T-helper 1 cell (primary cell): ENCODE data around the gene DCANP1.

Experiments used
- DNase-seq, 5 donors: peaks; one replicate each; pipeline ENCODE4 v3.0.0-alpha.2; 2012 to 2020

DCANP1 gene

DNA sequence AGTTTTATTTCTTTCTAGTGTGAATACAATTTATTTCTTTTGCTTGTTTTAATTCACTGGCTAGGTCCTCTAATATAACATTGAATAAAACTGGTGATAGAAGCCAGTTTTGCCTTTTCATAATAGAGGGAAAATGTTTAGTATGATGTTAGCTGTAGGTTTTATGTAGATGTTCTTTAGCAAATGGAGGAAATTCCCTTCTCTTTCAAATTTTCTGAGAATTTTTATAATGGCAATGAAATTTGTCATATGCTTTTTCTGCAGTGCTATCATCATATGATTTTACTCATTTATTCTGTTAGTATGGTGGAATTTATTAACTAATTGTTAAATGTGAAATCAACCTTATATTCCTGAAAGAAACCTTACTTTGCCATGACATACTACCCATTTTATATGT is 30.1 kb downstream of the DCANP1 start:
- DNase-seq, result no peak

DNA sequence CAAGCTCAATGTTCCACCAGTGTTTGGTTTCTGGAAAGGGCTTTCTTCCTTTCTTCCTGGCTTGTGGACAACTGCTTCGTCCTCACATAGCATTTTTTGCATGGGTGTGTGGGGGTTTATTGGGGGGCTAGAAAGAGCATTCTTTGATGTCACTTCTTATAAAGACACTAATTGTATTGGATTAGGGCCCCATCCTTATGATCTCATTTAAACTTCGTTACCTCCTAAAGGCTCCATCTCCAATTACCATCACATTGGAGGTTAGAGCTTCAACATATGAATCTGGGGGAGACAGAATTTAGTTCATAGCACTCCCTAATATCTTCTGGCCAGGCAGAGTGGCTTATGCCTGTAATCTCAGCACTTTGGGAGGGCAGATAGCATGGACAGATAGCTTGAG is 42.1 kb downstream of the DCANP1 start:
- no peak for DNase-seq

DNA sequence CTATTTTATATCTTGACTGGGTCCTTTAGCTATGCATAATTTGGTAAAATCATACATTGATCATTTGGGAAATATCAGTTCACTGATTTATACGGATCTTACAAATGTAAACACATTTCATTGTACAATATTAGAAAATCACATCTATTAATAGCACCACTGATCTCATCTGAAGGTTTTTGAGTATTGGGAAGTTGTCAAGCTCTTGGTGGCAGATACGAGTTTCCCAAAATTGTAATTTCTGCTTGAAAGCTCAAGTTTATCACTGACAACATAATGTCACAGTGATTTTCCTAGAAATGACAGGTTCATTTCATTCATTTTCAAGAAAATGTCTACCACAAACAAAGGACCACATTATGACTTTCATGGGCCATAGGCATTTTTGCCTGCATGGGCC is 45.1 kb downstream of the DCANP1 start:
- no peak for DNase-seq

DNA sequence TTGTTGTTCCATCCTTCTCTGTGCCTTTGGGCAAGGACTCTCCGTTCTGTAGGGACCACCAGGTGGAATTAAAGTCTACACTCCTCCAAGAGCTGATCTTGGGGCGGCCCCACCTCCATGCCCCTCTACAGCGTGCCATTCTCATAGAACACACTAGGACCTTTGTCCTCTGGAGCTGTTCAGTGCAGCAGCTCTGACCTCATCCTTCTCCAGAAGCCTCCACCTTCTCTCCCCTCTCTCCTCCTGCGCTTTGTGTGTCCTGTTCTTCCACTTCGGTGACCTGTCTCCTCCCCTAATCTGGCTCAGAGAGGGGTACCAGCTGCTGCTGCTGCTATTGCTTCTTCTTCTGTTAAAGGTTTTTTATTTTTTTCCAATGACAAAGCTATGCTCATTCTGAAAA is 46.3 kb downstream of the DCANP1 start:
- no peak for DNase-seq

DNA sequence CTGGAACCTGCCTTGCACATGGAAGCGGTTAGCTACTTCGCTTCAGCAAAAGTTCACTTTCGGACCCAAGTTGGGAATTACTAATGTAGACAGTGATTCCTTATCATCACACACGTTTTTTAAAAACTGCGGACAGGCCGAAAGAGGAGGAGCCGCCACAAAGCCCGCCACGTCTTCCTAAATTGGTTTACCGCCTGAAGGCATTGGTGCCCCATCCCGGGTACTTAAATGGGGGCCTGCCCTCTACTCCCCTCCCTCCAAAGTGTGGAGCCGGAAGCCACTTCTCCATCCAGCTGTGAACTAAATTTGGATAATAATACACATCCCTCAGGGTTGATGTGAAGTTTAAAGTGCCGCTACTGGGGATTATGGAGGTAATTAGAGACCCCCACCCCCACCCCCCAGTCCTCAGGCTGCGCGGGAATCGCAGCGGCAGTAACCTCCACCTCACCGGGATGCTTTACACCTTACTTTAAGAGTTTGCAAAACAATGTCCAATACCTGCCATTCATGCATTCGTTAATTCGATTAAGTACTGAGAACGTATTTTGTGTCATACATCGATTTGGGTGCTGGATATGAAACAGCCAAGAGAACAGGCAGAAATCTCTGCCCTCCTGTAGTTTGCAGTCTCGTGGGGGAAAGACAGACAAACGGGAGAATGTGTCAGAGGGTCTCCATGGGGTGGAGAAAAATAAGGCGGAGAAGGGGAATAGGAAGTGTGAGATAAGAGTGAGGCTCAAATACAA is 47.2 kb downstream of the DCANP1 start:
- no peak for DNase-seq

DNA sequence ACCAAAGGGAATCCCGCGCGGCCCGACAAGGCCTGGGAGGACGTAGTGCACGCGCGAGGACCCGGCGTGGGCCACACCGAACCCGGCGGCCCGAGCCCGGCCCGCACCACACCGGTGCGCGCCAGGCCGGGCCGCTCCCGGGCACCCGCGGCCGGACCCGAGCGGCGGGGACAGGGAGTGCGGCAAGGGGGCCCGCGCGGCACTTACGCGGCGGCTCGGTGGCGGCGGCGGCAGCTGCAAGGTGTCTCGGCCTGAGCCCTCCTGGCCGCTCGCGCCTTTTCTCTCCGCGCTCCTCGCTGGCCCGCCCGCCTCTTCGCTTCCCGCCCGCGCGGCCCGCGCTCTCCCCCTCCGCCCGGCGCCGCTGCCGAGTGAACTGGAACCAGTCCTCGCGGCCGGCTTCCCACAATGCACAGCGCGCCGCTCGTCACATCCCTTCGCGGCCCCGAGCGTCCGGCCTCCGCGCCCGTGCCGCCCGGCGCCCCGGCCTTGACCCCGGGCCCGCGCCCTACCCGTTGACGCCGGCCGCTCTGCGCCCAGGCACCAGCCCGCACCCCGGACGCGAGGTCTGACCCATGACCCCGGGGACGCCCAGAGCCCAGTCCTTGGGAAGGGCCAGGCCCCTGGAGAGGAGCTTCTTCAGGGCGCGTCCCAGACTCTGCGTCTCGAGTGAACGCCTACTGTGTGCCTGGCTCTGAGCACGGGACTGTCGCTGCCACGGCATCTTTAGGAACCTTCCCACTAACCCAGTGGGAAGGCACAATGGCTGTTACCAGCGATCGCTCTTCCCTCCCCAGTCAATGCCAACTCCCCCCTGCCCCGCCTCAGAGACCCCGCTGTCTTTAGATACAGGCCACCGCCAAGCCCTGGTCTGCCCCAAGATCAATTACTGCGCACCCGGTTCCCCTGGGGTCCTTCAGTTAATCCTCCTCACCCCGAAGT is 48.0 kb downstream of the DCANP1 start, which contains the start of gene MACROH2A1:
Gene MACROH2A1 (minus strand): TSS at position 377 of the 939 bp plus-strand sequence. CDS start 10,138 bp downstream, outside the sequence.
- DNase-seq, result peak; percentile 59 to 85 (median 68)

DNA sequence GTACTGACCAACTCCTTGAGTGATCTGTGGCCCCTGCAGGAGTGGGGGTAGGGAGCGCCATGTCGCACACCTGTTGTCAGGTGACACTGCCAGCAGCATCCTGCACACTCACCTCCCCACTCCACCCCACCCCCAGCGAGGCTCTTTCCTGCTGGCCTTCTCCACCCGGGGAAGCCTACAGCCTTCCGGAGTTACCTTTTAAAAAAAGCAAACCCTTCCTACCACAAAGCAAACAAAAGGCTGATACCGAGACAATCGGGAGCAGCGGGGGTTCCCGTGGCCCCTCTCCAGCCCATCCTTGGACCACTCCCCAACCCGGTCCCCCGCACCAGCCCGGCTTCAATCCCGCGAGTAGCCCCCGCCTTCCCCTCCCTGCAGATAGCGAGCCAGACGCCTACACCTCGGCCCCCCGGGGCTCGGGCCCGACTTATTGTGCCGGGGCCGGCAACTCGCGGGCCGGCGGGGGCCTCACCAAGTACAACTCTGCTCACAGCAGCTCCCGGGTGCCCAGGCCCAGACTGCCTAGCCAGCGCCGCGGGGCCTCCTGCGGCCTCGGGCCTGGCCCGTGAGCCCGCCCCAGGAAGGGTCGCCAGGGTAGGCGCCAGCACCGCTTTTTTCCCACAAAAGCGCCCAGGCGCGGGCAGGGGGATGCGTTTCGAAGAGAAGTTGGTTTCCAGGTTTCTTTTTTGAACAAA is 48.8 kb downstream of the DCANP1 start:
- DNase-seq, result peak in 3 of 5 donors; percentile 16 to 61 (median 18)

DNA sequence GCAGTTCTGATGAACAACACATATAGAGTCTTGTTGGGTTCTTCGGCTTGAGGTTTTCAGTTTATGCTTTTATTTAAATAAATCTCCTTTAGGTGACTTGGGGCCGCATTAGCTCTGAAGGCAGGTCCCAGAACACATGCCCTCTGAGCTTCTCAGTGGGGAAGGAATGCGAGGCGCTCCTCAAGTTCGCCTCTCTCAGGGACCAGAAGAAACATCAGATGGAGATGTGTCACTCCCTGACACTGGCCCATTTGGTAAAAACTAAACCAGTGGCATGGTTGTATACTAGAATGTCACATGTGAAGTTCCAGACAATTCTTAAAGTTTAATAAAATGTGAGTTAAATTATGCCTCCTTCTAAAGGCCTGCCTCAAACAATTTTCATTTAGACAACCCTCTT is 50.1 kb downstream of the DCANP1 start:
- DNase-seq, result no peak

DNA sequence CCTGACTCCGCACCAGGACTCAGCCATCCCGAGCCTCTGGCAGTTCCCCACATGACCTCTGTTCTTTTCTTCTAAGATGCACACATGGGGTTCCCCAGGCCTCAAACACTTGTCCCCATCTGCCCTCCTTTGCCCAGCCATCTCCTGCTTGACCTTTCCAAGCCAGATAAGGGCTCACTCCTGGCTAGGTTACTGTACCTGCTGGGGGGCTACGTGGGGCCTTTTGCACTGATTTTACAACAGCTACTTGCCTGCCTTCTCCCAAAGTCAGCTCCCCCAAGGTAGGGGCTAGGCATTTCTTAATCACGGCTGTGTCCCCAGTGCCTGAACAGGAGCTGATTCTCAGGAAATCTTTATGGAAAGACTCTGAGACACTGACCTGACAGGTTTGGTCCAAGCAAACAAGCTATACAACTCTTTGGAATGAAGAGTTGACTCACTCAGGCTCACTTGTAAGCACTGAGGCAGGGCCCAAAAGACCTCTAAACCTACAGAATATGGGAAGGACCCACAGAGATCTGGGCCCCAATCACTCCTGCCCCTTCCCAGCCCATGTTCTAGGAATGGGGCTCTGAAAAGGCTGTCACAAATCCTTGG is 50.6 kb downstream of the DCANP1 start:
- DNase-seq, result no peak

DNA sequence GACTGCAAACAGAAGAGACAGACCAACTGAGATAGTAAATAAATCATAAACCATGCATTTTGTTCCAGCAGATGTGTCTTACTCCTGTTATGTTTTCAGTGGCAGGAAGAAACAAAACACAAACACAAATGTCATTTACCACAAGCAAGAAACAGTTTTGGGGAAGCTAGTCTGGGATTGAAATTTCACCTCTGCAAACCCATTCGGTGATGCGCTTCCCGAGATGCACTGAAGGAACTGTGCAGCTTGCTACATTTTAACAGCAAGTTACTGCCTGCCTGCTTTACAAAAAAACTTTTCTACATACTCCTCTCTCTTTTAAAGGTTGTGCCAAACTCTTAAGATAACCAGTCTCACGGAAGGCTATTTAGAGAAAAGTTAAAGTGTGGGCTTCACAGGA is 51.3 kb downstream of the DCANP1 start:
- DNase-seq, result no peak

DNA sequence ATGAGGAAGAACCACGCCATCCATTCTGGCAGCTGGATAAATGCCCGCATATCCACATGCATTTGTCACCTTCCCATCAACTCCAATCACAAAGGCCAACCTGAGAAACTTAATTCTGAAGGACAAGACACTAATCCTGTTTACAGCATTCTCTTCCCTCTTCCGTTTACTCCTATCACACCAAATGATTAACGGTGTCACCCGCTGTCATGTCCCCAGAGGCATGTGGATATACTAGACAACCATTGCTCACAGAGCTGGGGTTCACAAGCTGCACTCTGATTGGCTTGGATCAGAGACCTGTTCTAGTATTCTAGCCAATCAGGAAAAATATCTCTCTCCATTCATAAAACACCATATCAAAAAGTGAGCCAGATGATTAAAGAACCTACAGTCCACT is 51.7 kb downstream of the DCANP1 start:
- no peak for DNase-seq
